ENCODE results near the gene MRPL55.

Gene MRPL55

GRCh38 chr1:228105270-228105995 lies 3.7 kb downstream of the MRPL55 start:
- H3K4me3 ChIP-seq (ENCODE audit: low read depth, low read length): no peak overlapping the region

GRCh38 chr1:228104526-228105269 lies 4.4 kb downstream of the MRPL55 start:
- TF ChIP-seq CTCF (IDR thresholded peaks at IDR 0.05; ENCODE audit: borderline replicate concordance, insufficient read depth, low read depth, low read length): no peak
- H3K4me3 ChIP-seq (ENCODE audit: low read depth, low read length): no peak overlapping the region

More at GRCh38 chr1:228105270-228105995, 3.7 kb downstream of the MRPL55 start:
- TF ChIP-seq CTCF (IDR thresholded peaks at IDR 0.05; ENCODE audit: borderline replicate concordance, insufficient read depth, low read depth, low read length): no peak

GRCh38 chr1:228102791-228103620 lies 6.1 kb downstream of the MRPL55 start, which contains the start of gene C1orf35:
TSS of gene C1orf35 (minus strand) at chr1:228103325. CDS start at chr1:228103227, 98 bp downstream.
- peak within 1 kb of the TSS; percentile 94 for H3K4me3 ChIP-seq (ENCODE audit: low read depth, low read length)
- no peak for TF ChIP-seq CTCF (IDR thresholded peaks at IDR 0.05; ENCODE audit: borderline replicate concordance, insufficient read depth, low read depth, low read length)

- TF ChIP-seq CTCF (IDR thresholded peaks at IDR 0.05; ENCODE audit: borderline replicate concordance, insufficient read depth, low read depth, low read length): peak; percentile 36; the same call in 1 of the 2 replicates
- H3K4me3 ChIP-seq (ENCODE audit: low read depth, low read length): peak overlapping the region; percentile 94
Measured at GRCh38 chr1:228101994-228102790, 6.9 kb downstream of the MRPL55 start.

- peak overlapping the region; percentile 94 for H3K4me3 ChIP-seq (ENCODE audit: low read depth, low read length)
- TF ChIP-seq CTCF (IDR thresholded peaks at IDR 0.05; ENCODE audit: borderline replicate concordance, insufficient read depth, low read depth, low read length): no peak
Measured at GRCh38 chr1:228101614-228101993, 7.5 kb downstream of the MRPL55 start.

GRCh38 chr1:228100822-228101613 lies 8.1 kb downstream of the MRPL55 start:
- H3K4me3 ChIP-seq (ENCODE audit: low read depth, low read length): no peak overlapping the region
- TF ChIP-seq CTCF (IDR thresholded peaks at IDR 0.05; ENCODE audit: borderline replicate concordance, insufficient read depth, low read depth, low read length): no peak

Data from GM12875 (cell line).